HG02610 (cell line): Measurements from ENCODE around the gene OR10H2.
"Not testable (repeated sequence)": the region's sequence is repeated elsewhere in the genome, so short reads cannot be mapped to it uniquely, and the experiment has no call there.

Experiments used
- ATAC-seq: cut with Tn5 transposase; IDR thresholded peaks from one replicate; pipeline ENCODE4 v1.9.1; 2021; ENCODE audit warnings: mild to moderate bottlenecking, moderate library complexity; ENCODE audit not compliant: unreplicated experiment

Gene OR10H2, protein sequence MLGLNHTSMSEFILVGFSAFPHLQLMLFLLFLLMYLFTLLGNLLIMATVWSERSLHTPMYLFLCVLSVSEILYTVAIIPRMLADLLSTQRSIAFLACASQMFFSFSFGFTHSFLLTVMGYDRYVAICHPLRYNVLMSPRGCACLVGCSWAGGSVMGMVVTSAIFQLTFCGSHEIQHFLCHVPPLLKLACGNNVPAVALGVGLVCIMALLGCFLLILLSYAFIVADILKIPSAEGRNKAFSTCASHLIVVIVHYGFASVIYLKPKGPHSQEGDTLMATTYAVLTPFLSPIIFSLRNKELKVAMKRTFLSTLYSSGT

DNA sequence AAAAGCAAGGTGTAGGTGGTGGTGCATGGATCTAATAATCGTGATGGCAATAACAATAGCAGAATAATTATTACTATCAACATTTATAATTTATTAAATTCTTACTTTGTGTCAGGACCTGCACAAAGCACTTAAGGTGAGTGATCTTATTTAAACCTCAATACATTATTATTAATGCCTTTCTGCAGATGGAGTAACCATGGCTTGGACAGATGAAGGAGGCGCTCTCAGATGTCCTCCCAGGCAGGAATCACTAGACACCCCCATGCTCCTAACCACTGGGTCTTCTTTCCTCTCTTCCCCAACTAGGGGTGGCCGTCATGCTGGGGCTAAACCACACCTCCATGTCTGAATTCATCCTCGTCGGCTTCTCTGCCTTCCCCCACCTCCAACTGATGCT is at the start of gene OR10H2:
OR10H2 (plus strand) TSS at position 301 of the 400 bp plus-strand sequence; CDS start at position 321, 20 bp downstream.
- ATAC-seq: no peak

DNA sequence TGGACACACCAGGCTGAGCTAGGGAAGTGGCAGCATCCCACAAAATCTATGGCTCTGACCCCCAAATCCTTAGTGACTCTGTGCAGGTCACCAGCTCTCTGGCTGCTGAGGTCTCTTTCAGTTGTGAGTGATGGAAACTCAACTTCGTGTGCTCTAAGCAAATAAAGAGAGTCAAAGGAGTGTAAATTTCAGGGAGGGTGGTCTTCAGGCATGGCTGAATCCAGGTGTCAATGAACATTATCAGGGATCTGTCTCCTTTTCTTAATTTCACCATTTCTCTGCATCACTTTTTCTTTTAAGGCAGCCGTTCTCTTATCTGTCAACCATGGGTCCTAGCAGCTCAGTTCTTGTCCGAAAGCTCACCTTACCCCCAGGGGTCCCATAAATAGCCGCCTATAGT is 48.7 kb upstream of the OR10H2 start:
- no peak for ATAC-seq

DNA sequence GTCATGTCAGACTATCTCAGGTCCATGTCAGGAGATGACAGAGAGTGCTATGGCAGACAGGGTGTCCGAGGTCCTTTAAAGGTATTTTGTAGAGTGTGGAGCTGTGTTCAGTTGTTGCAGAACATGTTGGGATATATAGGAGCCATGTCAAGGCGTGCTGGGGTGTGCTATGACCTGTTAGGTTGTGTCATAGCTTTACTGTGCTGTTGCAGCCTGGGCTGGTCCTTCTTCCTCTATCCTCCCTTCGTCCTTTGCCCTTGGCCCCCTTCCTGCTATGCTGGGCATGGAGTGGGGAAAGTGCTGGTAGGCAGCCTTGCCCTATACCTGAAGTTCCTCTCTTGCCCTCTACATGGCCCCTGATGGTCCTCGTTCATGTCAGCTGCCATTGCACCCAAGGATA is 48.0 kb upstream of the OR10H2 start:
- not testable (repeated sequence) for ATAC-seq

DNA sequence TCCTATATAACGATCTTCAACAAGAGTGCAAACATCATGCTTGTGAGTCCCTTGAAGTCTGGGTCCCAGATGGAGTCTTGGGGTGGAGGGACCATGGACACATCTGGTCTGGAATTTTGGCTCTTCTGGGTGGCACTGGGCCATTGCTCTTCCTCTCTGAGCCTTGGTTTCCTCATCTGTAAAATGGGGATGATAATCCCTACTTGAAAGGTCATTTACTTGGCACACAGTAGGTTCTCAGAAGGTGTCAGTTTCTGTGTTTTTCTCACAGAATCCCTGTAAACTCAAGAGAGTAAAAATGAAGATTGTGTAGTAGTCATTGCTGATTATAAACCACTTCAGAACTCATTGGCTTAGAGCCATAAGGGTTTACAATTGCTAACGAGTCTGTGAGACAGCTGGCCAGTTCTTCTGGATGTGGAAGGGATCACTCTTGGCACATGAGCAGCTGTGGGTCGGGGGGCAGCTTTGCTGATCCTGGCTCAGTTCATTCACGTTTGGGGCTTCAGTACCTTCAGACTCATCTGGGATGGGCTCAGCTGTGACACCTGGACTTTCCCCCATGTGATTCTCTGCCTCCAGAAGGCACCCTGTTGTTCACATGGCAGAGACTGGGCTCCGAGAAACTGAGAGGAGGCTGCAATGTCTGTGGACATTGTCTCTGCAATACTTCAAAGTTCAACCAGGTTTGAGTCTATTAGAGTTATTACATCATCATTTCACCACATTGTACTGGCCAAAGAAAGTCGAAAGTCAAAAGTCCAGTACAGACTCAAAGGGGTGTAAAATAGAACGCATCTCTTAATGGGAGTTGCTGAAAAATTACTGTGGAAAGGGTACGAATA is 47.1 kb upstream of the OR10H2 start:
- no peak for ATAC-seq

DNA sequence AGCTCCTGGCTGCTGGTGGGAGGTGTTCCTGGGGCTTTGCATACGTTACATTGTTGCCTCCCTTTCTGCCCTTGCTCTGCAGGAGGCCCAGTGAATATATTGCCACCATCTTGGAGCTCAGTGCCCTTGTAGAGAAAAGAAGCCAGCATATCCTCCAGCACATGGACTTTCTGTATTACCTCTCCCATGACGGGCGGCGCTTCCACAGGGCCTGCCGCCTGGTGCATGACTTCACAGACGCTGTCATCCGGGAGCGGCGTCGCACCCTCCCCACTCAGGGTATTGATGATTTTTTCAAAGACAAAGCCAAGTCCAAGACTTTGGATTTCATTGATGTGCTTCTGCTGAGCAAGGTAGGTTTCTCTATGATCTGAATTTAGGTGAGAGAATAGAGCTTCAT is 44.4 kb upstream of the OR10H2 start:
- no peak for ATAC-seq

DNA sequence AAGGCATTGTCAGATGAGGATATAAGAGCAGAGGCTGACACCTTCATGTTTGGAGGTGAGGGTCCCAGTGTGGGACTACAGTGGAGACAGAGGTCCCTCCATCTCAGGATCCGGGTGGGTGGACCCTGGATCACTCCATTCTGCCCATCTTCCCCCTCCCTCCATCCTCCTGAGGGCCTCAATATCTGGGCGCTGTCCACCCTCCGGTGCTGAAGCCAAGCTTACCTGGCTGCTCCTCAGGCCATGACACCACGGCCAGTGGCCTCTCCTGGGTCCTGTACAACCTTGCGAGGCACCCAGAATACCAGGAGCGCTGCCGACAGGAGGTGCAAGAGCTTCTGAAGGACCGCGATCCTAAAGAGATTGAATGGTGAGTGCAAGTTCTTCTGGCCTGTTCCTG is 43.0 kb upstream of the OR10H2 start:
- no peak for ATAC-seq

DNA sequence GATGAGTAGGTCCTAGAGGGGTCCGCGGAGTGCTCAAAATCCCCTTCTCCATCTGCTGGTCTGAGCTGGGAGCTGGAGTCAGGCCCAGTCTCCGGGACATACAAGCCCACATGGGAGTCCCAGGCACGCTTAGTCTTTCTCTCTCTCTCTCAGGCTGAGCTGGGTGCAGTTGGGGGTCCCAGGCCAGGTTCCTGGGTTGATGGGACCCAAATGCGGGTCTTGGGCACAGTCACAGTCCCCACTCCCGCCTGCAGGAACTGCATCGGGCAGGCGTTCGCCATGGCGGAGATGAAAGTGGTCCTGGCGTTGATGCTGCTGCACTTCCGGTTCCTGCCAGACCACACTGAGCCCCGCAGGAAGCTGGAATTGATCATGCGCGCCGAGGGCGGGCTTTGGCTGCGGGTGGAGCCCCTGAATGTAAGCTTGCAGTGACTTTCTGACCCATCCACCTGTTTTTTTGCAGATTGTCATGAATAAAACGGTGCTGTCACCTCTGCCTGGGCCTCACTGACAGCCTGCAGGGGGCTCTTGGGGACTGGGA is 31.1 kb upstream of the OR10H2 start:
- no peak for ATAC-seq

DNA sequence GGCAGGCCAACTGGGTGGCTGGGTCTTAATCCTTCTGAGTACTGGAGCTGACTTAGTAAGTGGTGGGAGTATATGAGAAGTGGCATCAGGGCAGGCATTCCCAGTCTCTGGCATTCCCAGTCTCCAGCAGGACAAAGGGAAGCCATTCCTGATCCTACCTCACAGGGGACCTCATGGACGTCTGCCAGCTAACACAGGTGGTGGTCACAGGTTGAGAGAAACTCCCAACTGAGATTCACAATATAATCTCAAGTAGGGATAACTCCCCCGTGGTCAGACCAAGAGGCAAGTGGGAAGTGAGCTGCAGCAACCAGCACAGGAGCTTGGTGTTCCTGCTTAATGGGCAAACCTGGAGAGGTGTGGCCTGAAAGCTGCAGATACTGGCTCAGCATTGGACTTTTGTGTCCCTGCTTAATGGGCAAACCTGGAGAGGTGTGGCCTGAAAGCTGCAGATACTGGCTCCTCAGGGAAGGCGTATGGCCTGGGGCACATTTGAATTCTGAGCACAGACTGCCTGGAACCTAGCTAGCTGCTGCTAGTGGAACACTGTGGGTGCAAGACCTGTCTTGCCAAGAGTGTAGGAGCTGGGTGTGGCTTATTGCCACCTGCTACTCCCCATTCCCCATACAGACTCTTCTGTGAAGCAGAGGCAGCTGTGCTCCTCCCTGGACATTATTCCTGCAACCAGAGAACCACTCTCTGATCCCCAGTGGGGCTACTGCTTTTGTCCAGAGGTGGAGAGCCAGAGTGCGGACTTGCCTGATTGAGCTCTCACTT is 25.9 kb upstream of the OR10H2 start:
- no peak for ATAC-seq

DNA sequence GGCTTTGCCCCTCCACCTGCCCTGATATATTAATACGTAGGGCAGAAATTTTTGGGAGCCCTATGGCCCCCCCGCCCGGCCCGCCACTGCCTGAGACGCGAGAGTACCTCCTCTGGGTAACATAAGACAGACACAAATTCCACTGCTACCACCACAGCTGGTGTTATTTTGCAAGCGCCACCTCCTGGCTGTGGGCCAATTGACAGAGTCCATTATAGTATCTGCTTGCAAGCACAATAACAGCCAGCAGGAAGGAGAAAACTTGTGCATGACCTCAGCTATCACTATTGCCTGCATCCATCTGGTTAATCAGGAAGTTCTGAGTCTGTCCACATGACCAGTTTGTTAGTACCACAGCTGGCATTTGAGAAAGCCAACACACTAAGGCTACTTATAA is 25.3 kb upstream of the OR10H2 start:
- ATAC-seq: no peak

DNA sequence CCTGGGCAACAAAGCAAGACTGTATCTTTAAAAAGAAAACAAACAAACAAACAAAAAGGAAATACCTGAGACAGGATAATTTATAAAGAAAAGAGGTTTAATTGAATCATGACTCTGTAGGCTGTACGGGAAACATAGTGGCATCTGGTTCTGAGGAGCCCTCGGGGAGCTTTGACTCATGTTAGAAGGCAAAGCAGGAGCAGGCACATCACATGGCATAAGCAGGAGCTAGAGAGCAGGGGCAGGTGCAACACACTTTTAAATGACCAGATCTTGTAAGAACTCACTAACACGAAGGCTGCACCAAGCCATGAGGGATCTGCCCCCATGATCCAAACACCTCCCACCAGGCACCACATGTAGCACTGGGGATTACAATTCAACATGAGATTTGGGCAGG is 13.2 kb upstream of the OR10H2 start:
- ATAC-seq: no peak

DNA sequence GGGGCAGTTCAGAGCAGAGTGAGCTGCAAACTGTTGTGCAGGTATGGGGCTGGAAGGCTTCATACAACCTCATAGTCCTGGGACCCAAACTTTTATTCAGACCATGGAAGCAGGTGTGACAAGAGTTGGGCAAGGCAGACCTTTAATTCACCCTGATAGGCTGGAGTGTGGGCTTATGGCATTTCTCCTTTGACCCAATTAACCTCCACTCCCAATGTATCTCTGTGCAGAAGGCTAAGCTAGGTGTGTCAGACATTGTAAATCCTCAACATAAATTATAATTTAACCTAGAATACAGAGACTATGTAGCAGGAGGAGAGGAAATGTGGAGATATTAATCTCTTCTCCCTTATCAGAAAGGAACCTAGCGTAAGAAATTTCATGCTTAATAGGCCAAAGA is 12.2 kb upstream of the OR10H2 start:
- no peak for ATAC-seq

DNA sequence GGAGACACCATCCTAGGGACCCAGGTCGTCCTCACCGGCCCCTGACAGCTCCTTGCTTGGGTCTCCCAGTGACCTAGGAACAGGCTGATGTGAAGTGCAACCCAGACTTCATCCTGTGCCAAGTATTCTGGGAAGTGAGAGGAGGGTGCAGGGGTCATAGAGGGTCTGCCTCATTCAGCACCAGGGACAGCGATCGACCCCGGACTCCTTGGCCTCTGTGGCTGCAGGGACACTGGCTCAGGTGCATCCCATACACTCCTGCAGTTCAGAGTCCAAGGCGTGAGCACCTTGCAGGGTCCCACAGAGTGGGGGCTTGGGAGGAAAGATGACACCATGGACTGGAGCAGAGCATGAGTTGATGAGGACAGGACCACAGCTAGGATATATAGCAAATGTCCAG is 10.0 kb upstream of the OR10H2 start:
- ATAC-seq: no peak

DNA sequence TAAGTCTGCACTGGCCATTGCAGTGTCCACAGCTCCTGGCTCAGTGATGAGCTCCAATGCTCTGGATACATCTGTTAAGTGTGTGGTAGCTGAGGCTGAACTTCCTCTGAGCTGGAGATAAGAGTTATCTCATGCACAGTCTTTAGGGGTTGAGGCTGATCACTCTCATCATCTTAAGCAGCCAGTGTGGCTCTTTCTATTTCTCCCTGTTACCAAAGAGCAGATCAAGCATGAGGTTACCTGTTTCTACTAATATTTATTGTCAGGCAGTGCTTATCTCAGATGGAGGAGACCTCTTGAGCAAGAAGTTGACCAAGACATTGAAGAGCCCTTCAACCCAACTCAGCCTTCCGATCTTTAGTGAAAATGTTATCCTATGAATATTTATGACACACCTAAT is 6.6 kb upstream of the OR10H2 start:
- ATAC-seq: no peak

DNA sequence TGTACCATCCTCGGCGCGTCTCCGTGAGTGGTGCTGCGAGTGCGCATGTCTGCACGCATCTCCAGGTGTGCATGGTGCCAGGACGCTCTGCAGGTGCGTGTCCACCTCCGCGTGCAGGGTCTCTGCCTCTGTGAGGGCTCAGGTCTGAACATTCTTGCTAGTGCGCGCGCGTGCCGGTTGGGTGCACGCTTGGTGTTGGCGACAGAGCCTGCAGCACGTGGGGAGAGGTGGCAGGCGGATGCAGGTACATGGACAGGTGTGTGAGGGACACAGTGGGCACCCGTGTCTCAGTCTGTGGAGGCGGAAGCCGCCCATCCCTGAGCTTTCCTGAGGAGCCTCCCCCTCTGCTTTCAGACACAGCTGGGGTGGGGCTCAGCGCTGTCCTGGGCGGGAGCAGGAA is 4.9 kb upstream of the OR10H2 start:
- no peak for ATAC-seq

DNA sequence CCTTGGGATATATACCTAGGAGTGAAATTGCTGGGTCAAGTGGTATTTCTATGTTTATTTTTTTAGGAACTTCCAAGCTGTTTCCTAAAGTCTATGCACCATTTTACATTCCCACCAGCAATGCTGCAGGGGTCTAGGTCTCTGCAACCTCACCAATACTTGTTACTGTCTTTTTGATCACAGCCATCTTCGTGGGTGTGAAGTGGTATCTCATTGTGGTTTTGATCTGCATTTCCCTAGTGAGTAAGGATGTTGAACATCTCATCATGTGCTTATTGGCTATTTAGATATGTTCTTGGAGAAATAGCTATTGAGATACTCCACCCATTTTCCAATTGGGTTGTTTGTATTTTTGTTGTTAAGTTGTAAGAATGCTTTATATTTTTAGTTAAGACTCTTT is 2.7 kb downstream of the OR10H2 start:
- no peak for ATAC-seq

DNA sequence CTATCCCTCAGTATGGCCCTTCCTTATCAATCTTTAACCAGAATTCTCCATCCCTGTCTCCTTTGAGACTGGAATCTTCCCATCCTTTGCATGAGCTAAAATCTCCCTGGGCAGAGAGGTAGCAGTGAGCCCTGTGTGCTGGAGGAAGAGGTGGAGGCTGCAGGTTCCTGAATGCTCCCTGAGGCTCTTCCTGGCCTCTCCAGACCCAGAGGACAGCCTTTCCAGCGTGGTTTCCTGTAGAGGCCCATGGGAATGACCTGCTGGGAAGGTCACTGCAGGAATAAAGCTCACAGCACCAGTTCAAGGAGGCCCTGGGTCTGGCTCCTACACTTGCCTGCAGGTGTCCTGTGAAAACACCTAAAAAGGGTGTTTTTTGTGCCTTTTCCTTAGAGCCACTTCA is 4.6 kb downstream of the OR10H2 start:
- no peak for ATAC-seq

DNA sequence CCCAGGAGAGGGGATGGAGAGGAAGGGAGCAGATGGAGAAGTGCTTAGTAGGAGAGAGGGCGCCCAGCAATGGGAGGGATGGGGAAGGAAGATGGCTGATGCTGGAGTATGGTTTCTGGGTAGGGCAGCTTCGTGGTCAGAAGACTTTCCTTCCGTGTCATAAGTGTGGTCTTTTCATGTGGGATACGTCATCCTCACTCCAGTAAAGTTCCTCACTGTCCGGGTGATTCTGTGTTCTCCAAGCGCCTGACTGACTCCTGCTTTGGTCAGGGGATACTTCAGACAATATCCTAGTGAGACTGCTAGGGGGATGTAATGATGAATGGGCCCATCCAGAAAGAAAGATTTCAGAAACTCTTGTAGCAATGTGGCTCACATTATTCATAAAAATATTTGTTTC is 6.1 kb downstream of the OR10H2 start:
- ATAC-seq: no peak

DNA sequence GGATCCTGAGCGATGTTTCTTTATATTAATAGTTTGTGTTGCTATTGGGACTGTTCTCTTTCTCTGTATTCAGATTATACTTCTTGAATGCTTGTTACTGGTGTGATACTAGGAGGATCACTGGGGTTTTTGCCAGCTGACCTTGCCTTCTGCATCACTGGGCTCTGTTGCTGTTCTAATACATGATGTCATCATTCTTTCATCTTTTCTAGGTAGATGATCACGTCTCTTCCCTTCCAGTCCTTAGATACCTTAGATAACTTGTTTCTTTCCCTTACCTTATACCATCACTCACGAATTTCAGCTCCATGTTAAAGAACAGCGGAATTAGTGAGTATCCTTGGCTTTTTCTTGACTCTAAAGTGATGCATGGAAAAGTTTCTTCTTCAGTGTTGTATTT is 9.9 kb downstream of the OR10H2 start, which contains the start of gene OR10H3:
OR10H3 (plus strand) TSS at position 264 of the 400 bp plus-strand sequence. CDS start 3,408 bp downstream, outside the sequence.
- ATAC-seq: no peak

DNA sequence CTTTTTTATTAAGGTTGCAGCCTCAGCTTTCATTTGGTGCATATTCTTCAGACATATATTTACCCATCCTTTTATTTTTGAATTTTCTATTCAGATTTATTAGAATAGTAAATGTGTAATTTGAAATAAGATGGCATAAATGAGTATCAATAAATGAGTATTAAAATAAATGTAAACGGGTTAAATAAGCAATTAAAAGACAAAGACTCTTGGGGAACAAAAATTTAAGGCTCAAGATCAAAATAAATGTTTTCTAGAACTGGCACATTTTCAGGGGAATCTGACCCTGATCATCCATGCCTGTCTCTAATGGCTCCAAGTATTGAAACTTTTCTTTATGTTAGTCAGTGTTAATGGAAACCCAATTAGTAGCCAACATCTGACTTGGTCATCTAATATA is 13.0 kb downstream of the OR10H2 start:
- ATAC-seq: no peak

DNA sequence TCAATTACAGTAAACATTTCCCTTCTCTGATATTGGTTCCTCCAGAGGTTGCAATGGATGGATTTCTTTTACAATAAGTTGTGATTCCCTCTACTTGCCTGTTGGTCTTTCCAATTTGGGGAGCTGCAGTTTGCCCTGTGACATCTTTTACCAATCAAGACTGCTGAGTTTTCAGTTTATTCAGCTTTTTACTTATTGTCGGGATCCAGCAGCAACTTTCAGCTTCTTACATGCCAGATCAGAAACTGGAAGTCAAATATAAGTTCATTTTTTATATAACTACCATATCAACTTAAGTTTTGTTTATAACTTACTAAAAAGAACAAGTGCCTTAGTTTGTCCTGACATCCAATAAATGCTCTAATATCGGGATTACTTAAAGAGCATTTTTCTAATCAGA is 20.4 kb downstream of the OR10H2 start:
- ATAC-seq: no peak

DNA sequence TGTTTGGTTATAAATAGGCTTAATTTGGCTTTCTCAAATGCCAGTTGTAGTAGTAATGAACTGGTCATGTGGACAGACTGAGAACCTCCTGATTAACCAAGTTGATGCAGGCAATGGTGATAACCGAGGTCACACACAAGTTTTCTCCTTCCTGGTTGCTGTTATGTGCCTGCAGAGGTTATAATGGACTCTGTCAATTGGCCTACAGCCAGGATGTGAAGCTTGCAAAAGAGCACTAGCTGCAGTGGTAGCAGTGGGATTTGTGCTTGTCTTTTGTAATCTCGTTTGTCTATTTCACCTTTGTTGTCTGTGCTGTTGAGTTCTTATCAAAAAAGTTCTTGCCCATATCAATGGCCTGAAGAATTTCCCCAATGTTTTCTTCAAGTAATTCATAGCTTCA is 30.6 kb downstream of the OR10H2 start:
- no peak for ATAC-seq
